Erythroblast (primary cell): ENCODE results near the gene VPS26B.

Experiments
- DNase-seq, 2 experiments: peaks; one replicate each; lab custom pipeline; 2025; lab: John Stamatoyannopoulos, UW
- GATA1 ChIP-seq: IDR thresholded peaks from 2 replicates; pipeline ENCODE4 v1.6.1; 2011; ENCODE audit warnings: low read depth, mild to moderate bottlenecking, control low read depth, low read length, moderate library complexity
- POLR2A ChIP-seq: IDR thresholded peaks from 2 replicates; pipeline ENCODE4 v1.6.1; 2011; ENCODE audit warnings: mild to moderate bottlenecking, low read length

VPS26B gene

GRCh38 chr11:134257101-134257500, 32.6 kb downstream of the VPS26B start:
- no peak for DNase-seq
- no peak for TF ChIP-seq GATA1
- TF ChIP-seq POLR2A: no peak

- no peak for DNase-seq
- TF ChIP-seq GATA1: no peak
- TF ChIP-seq POLR2A: no peak
Observed at GRCh38 chr11:134258577-134258976, 34.1 kb downstream of the VPS26B start.

- TF ChIP-seq GATA1 (no peak), POLR2A (no peak)
- no peak for DNase-seq
Observed at GRCh38 chr11:134260503-134260902, 36.0 kb downstream of the VPS26B start.

GRCh38 chr11:134260983-134261382, 36.5 kb downstream of the VPS26B start:
- TF ChIP-seq GATA1 (no peak), POLR2A (no peak)
- DNase-seq: no peak

- peak; percentile 11 to 37 for DNase-seq
Observed at GRCh38 chr11:134261626-134262488, 37.4 kb downstream of the VPS26B start.

GRCh38 chr11:134264966-134265764, 40.7 kb downstream of the VPS26B start:
- no peak for DNase-seq

More at GRCh38 chr11:134261626-134262488, 37.4 kb downstream of the VPS26B start:
- no peak for TF ChIP-seq GATA1
- TF ChIP-seq POLR2A: no peak

GRCh38 chr11:134266440-134266839, 42.0 kb downstream of the VPS26B start:
- TF ChIP-seq GATA1: no peak
- TF ChIP-seq POLR2A: no peak
- no peak for DNase-seq

More at GRCh38 chr11:134264966-134265764, 40.7 kb downstream of the VPS26B start:
- TF ChIP-seq POLR2A: no peak
- TF ChIP-seq GATA1: no peak

- DNase-seq: no peak
Observed at GRCh38 chr11:134266841-134267251, 42.4 kb downstream of the VPS26B start.

GRCh38 chr11:134267461-134267860, 43.0 kb downstream of the VPS26B start:
- TF ChIP-seq GATA1 (no peak), POLR2A (no peak)

More at GRCh38 chr11:134266841-134267251, 42.4 kb downstream of the VPS26B start:
- TF ChIP-seq GATA1: no peak
- no peak for TF ChIP-seq POLR2A

GRCh38 chr11:134267966-134268365, 43.5 kb downstream of the VPS26B start:
- DNase-seq: no peak

More at GRCh38 chr11:134267461-134267860, 43.0 kb downstream of the VPS26B start:
- DNase-seq: no peak

GRCh38 chr11:134270250-134270714, 45.8 kb downstream of the VPS26B start:
- TF ChIP-seq GATA1 (no peak), POLR2A (no peak)
- DNase-seq: no peak

More at GRCh38 chr11:134267966-134268365, 43.5 kb downstream of the VPS26B start:
- TF ChIP-seq POLR2A: no peak

- TF ChIP-seq GATA1 (no peak), POLR2A (no peak)
- no peak for DNase-seq
Observed at GRCh38 chr11:134271978-134272377, 47.5 kb downstream of the VPS26B start.
